Thoracic aorta (tissue), 2 donors: ENCODE data around the gene CACNA2D1. TPM values are rescaled to one million over a fixed set of nuclear protein-coding genes. Genes with fewer than 3 reads are reported as not detected.
"Not testable (repeated sequence)": the region's sequence is repeated elsewhere in the genome, so short reads cannot be mapped to it uniquely, and the experiment has no call there.

Experiments used
- ATAC-seq: fragments of 150-250 bp; one replicate; pipeline ENCODE4 v1.8.0; 2017; ENCODE audit warnings: low read depth; ENCODE audit not compliant: insufficient number of reproducible peaks, low FRiP score
- DNase-seq: peaks from one replicate; pipeline ENCODE4 v3.0.0-alpha.2; 2020; ENCODE audit warnings: low spot score
- H3K27ac ChIP-seq, 2 donors: fragments of 200-600 bp; sonication (generic); 1 replicate in 1 of 2; 2 replicates in 1 of 2; pipeline ENCODE4 v1.5.1; 2016; ENCODE audit warnings: mild to moderate bottlenecking in 2 of 2, moderate library complexity in 2 of 2
- H3K27me3 ChIP-seq: fragments of 200-600 bp; sonication (generic); replicated peaks from 2 replicates; pipeline ENCODE4 v1.6.0; 2016; ENCODE audit warnings: mild to moderate bottlenecking; ENCODE audit not compliant: insufficient read depth
- H3K36me3 ChIP-seq: fragments of 200-600 bp; sonication (generic); one replicate; pipeline ENCODE4 v1.5.1; 2016
- H3K4me1 ChIP-seq, 2 donors: fragments of 200-600 bp; sonication (generic); 1 replicate in 1 of 2; 2 replicates in 1 of 2; pipeline versions ENCODE4 v1.5.1 to v1.6.0; 2016; ENCODE audit warnings: low read depth in 2 of 2, mild to moderate bottlenecking in 1 of 2; ENCODE audit not compliant: control insufficient read depth in 1 of 2
- H3K4me3 ChIP-seq: fragments of 200-600 bp; sonication (generic); 2 replicates; pipeline ENCODE4 v1.5.1; 2016; ENCODE audit warnings: mild to moderate bottlenecking
- H3K9me3 ChIP-seq: fragments of 200-600 bp; sonication (generic); 2 replicates; pipeline ENCODE4 v1.5.1; 2016
- CTCF ChIP-seq: fragments of 200-600 bp; sonication (generic); IDR thresholded peaks from one replicate; pipeline ENCODE4 v1.5.1; 2019; ENCODE audit warnings: antibody characterized with exemption
- total RNA-seq, 2 donors: library from RNA; depleted of rRNA; stranded (reverse); fragments of >200 nt; gene quantifications; one replicate each; pipeline versions ENCODE4 v1.1.0 to v1.2.3, GENCODE V29; 2016

CACNA2D1 gene
- total RNA-seq, 2 donors from 2014 or later = 44.4 to 44.7 TPM

GRCh38 chr7:82153776-82154175 lies 289.8 kb downstream of the CACNA2D1 start:
- H3K4me1 ChIP-seq = no peaks in the 10 kb centered on the region
- no peak for DNase-seq
- no peaks in the 10 kb centered on the region for H3K27me3 ChIP-seq

GRCh38 chr7:82152858-82153257 lies 290.7 kb downstream of the CACNA2D1 start:
- Histone ChIP-seq H3K36me3 (no peaks in the 10 kb centered on the region), H3K4me3 (no peak overlapping the region), H3K9me3 (no peaks in the 10 kb centered on the region), H3K27me3 (no peaks in the 10 kb centered on the region), H3K27ac (no peak overlapping the region), H3K4me1 (no peaks in the 10 kb centered on the region)
- no peak for DNase-seq
- no peak for ATAC-seq
- no peak for TF ChIP-seq CTCF

More at GRCh38 chr7:82153776-82154175, 289.8 kb downstream of the CACNA2D1 start:
- no peak overlapping the region for H3K4me3 ChIP-seq
- no peak overlapping the region for H3K27ac ChIP-seq
- H3K36me3 ChIP-seq = no peaks in the 10 kb centered on the region
- TF ChIP-seq CTCF = no peak
- ATAC-seq = no peak
- no peaks in the 10 kb centered on the region for H3K9me3 ChIP-seq

GRCh38 chr7:82146491-82146890 lies 297.1 kb downstream of the CACNA2D1 start:
- Histone ChIP-seq H3K9me3 (no peaks in the 10 kb centered on the region), H3K36me3 (no peaks in the 10 kb centered on the region), H3K27ac (no peak overlapping the region), H3K4me3 (no peak overlapping the region), H3K4me1 (no peaks in the 10 kb centered on the region), H3K27me3 (no peaks in the 10 kb centered on the region)
- DNase-seq (no peak), ATAC-seq (no peak)
- TF ChIP-seq CTCF = no peak

GRCh38 chr7:82142263-82142864 lies 301.2 kb downstream of the CACNA2D1 start:
- no peaks in the 10 kb centered on the region for H3K9me3 ChIP-seq
- TF ChIP-seq CTCF = no peak
- ATAC-seq = no peak
- H3K27me3 ChIP-seq = no peaks in the 10 kb centered on the region
- no peaks in the 10 kb centered on the region for H3K4me1 ChIP-seq
- no peak overlapping the region for H3K27ac ChIP-seq
- no peak for DNase-seq
- no peak overlapping the region for H3K4me3 ChIP-seq
- H3K36me3 ChIP-seq = no peaks in the 10 kb centered on the region

GRCh38 chr7:82141427-82141826 lies 302.1 kb downstream of the CACNA2D1 start:
- Histone ChIP-seq H3K4me3 (no peak overlapping the region), H3K27me3 (no peaks in the 10 kb centered on the region), H3K27ac (no peak overlapping the region), H3K36me3 (no peaks in the 10 kb centered on the region), H3K9me3 (no peaks in the 10 kb centered on the region), H3K4me1 (no peaks in the 10 kb centered on the region)
- DNase-seq = no peak
- TF ChIP-seq CTCF = no peak
- no peak for ATAC-seq

- DNase-seq, H3K36me3 ChIP-seq, H3K4me3 ChIP-seq, H3K27ac ChIP-seq, H3K27me3 ChIP-seq, H3K9me3 ChIP-seq, ATAC-seq, H3K4me1 ChIP-seq: not testable (repeated sequence)
These were observed 303.0 kb downstream of the CACNA2D1 start for GRCh38 chr7:82140608-82141007.
